AG10803 (cell line): Measurements from ENCODE around the gene PHAF1.

Experiments
- DNase-seq: peaks from one replicate; pipeline ENCODE4 v3.0.0; 2010; ENCODE audit warnings: low read depth
- H3K4me3 ChIP-seq: 2 replicates; pipeline ENCODE4 v1.5.1; 2011; ENCODE audit warnings: mild to moderate bottlenecking, low read length, control low read depth
- CTCF ChIP-seq: conservative IDR thresholded peaks from 2 replicates; pipeline ENCODE4 v1.5.1; 2011; ENCODE audit warnings: mild to moderate bottlenecking, low read length, control low read depth, inconsistent platforms

Gene PHAF1

GRCh38 chr16:67163999-67164558 lies 54.3 kb downstream of the PHAF1 start:
- H3K4me3 ChIP-seq: no peak overlapping the region
- no peak for DNase-seq
- no peak for TF ChIP-seq CTCF

GRCh38 chr16:67164599-67165061 lies 54.9 kb downstream of the PHAF1 start, which contains the start of gene HSF4:
Gene HSF4 (plus strand): TSS chr16:67164745. CDS start chr16:67164812, 67 bp downstream.
- DNase-seq: no peak
- H3K4me3 ChIP-seq: no peak within 1 kb of the TSS
- no peak for TF ChIP-seq CTCF

GRCh38 chr16:67165121-67166078 lies 55.7 kb downstream of the PHAF1 start:
- no peak for TF ChIP-seq CTCF
- H3K4me3 ChIP-seq: no peak overlapping the region
- DNase-seq: no peak

GRCh38 chr16:67166110-67166547 lies 56.4 kb downstream of the PHAF1 start:
- no peak overlapping the region for H3K4me3 ChIP-seq
- TF ChIP-seq CTCF: no peak
- no peak for DNase-seq

- no peak for TF ChIP-seq CTCF
- DNase-seq: no peak
- H3K4me3 ChIP-seq: no peak overlapping the region
Measured at GRCh38 chr16:67166598-67167168, 56.9 kb downstream of the PHAF1 start.

GRCh38 chr16:67167588-67167987 lies 57.8 kb downstream of the PHAF1 start:
- no peak for TF ChIP-seq CTCF
- DNase-seq: no peak
- no peak overlapping the region for H3K4me3 ChIP-seq
